ENCODE results near the gene KMT5C.

DNA sequence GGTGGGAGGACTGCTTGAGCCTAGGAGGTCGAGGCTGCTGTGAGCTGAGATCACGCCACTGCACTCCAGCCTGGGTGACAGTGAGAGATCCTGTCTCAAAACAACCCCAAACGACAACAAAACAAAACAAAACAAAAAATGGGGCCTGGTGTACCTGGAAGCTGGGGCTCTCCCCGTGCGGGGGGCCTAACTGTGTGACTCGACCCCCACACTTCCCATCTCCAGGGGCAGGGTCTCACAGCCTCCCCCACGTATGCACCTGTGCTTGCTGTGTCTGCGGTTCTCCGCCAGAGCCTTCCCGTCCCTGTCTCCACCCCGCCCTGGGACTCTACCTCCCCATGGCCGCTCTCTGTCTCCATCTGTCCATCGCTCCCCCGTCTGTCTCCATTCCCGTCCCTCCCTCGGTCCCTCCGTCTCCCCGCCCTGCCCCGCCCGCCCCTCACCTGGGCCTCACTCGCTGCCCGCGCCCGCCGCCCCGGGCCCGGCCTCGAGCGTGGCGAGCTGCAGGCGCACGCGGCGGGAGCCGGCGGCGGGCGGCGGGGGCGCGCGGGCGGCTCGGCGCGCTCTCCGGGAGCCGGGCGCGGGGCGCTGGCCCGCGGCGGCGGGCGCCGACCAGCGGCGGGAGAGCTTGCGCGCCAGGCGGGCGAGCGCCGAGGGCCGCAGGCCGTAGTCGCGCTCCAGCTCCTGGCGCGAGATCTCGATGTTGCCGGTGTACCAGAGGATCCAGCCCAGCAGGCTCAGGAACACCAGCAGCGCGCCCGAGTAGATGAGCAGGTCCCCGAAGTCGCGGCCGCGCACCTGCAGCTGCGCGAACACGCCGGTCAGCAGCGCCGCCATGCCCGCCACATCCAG is 43.8 kb downstream of the KMT5C start:
- no peak for TF ChIP-seq GATA2 (IDR thresholded peaks at IDR 0.05; ENCODE audit: low read depth, low read length)
- TF ChIP-seq GATA3 (IDR thresholded peaks at IDR 0.05; ENCODE audit: low read depth, low read length), result no peak

Data from SH-SY5Y (cell line).